ENCODE data around the gene EPN2.

GRCh38 chr17:19331134-19331533, 94.0 kb downstream of the EPN2 start:
- no peak for TF ChIP-seq EZH2phosphoT487 (IDR thresholded peaks at IDR 0.05; ENCODE audit: unreplicated experiment)
- TF ChIP-seq, protein P1, sequence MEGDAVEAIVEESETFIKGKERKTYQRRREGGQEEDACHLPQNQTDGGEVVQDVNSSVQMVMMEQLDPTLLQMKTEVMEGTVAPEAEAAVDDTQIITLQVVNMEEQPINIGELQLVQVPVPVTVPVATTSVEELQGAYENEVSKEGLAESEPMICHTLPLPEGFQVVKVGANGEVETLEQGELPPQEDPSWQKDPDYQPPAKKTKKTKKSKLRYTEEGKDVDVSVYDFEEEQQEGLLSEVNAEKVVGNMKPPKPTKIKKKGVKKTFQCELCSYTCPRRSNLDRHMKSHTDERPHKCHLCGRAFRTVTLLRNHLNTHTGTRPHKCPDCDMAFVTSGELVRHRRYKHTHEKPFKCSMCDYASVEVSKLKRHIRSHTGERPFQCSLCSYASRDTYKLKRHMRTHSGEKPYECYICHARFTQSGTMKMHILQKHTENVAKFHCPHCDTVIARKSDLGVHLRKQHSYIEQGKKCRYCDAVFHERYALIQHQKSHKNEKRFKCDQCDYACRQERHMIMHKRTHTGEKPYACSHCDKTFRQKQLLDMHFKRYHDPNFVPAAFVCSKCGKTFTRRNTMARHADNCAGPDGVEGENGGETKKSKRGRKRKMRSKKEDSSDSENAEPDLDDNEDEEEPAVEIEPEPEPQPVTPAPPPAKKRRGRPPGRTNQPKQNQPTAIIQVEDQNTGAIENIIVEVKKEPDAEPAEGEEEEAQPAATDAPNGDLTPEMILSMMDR (conservative IDR thresholded peaks at IDR 0.05; ENCODE audit: low read depth in 2 of 2): no peak
- TF ChIP-seq POLR2AphosphoS5 (IDR thresholded peaks at IDR 0.05; ENCODE audit: low read depth): no peak
- TF ChIP-seq REST (IDR thresholded peaks at IDR 0.05; ENCODE audit: unreplicated experiment): no peak
- TF ChIP-seq CREB1 (CRISPR knock-in tag; IDR thresholded peaks at IDR 0.05; ENCODE audit: low read depth): no peak
- TF ChIP-seq ETS1 (IDR thresholded peaks at IDR 0.05): no peak
- no peak for TF ChIP-seq NANOG (IDR thresholded peaks at IDR 0.05; ENCODE audit: borderline replicate concordance)
- no peak for TF ChIP-seq STAT1 (IDR thresholded peaks at IDR 0.05; ENCODE audit: unreplicated experiment)
- TF ChIP-seq EZH2 (IDR thresholded peaks at IDR 0.05; ENCODE audit: low read depth, unreplicated experiment): no peak
- TF ChIP-seq ZNF462 (CRISPR knock-in tag; IDR thresholded peaks at IDR 0.05): no peak
- no peak for TF ChIP-seq JUNB (IDR thresholded peaks at IDR 0.05; ENCODE audit: unreplicated experiment)
- no peak for TF ChIP-seq ZNF114 (CRISPR knock-in tag; IDR thresholded peaks at IDR 0.05)
- no peak for TF ChIP-seq ZNF331 (CRISPR knock-in tag; IDR thresholded peaks at IDR 0.05; ENCODE audit: low read depth)
